ENCODE measurements around the gene LSM6.
A peak's percentile ranks its signal among the peaks of the same experiment; 100 is the strongest.

The LSM6 gene

DNA sequence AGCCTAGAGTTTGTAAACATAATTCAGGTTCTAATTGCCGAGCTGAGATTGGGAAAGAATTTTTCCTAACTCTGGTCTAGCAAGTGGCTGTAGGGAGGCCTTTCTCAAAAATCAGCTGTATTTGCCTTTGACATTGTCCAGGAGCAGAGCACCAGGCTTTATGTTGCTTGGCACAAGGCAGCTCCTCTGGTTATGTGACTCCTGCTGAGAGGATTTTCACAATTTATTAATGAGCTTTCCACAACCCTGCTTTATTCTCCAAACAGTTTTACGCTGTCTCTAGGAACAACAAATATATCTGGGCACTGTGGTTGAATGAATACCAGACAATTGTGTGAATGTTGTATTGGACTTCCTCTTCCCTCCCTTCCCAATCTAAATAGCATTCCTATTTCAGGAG is 14.9 kb downstream of the LSM6 start:
- no peak for DNase-seq

DNA sequence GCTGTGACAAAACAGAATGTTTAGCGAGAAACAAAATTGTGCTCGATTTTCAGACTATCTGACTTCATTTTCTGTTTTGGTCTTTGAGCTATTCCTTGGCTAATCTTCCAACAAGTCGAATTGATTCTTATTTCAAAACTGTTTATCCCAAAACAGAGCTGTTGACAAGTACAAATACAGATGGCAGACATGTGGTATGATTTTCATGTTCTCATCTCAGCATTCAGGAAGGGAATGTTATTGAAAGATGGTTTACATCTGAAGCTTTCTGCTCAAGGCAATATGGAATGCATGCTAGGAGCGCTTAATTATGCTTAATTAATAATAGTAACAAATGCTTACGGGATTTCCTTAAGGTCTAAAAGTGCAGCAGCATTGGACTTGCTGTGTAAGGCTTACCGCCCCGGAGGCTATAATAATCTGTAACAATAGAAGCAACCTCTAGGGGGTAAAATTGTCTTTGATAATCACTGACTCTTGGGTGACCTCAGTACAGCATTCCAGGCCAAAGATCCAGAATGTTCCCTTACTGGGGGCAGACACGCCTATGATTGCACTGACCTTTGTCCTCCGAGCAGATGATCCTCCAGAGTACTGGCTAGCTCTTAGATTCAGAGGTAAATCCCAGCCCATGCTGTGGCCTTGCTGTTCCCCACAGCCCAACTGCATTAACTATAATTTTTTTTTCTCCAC is 16.4 kb downstream of the LSM6 start:
- DNase-seq: peak; percentile 2

GRCh38 chr4:146193628-146194027 is 18.1 kb downstream of the LSM6 start:
- DNase-seq: no peak

DNA sequence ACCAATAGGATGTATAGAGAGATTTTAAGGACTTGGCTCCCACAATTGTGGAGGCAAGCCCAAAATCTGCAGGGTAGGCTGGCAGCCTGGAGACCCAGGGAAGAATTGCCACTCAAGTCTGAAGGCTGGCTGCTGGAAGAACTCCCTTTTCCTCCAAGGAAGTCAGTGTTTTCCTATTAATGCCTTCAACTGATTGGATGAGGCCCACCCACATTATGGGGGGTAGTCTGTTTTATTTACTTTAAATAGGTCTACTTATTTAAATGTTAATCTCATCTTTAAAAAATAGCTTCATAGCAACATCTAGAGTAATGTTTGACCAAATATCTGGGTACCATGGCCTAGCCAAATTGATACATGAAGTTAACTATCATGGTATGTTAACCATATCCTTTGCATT is 18.7 kb downstream of the LSM6 start:
- no peak for DNase-seq

DNA sequence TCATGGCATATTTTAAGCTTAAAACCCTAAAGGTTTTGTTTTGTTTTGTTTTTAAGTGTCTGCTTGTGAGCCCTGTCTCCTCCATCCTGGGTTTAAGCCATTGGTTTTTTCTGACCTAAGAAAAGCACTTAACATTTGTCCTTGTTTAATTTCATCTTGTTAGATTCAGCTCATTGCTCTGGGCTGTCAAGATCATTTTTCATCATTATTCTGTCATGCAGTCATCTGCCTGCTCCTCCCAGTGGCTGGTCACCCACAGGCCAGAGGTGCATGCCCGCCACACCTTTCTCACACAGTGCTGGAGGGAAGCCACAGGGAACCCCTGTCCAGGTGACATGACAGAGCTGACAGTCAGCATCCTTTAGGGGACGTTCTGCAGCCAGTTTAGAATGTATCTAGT is 27.1 kb downstream of the LSM6 start:
- DNase-seq: no peak

GRCh38 chr4:146207410-146207809 is 31.9 kb downstream of the LSM6 start:
- DNase-seq: no peak

- DNase-seq: no peak
Observed at GRCh38 chr4:146210890-146211289, 35.4 kb downstream of the LSM6 start.

- DNase-seq: no peak
Observed at GRCh38 chr4:146211440-146211839, 35.9 kb downstream of the LSM6 start.

DNA sequence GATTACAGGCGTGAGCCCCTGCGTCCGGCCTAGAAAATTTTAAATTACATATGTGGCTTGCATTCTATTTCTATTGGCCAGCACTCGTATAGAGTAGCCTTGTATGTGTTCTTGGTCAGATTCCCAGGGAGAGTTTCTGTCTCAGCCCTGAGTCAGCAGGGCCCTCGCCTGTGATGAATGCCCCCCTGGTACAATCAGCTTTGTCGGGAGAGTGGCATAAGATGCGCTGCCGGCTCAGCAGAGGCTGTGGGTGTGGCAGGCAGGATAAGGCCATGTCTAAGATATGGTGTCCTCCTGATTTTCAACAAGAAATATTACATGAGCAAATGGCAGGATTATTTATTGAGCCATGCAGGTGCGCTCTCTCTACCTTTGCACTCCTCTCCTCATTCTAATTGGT is 37.3 kb downstream of the LSM6 start:
- DNase-seq: no peak

- DNase-seq: no peak
Observed at GRCh38 chr4:146214238-146214637, 38.7 kb downstream of the LSM6 start, which contains the start of gene REELD1. Gene REELD1, plus strand, starts transcription at chr4:146214538. Its CDS starts 2,415 bp downstream, at chr4:146216953.

DNA sequence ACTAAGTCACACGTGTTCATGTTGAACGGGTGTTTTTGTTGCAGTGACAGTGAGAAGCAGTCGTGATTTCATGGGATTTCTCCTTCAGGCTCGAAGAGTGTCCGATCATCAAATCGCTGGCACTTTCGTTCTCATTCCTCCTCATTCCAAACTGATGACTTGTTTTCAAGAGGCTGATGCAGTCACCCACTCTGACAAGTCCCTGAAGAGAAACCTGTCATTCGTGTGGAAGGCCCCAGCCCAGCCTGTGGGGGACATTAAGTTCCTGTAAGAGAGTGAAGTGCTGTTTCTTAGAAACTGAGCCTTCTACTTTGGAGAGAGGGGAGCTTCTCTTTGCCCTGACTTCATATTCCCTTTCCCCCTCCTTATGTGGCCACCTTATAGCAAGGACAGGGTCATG is 46.8 kb downstream of the LSM6 start:
- DNase-seq: peak; percentile 8

GRCh38 chr4:146224326-146224966 is 48.9 kb downstream of the LSM6 start:
- no peak for DNase-seq

- no peak for DNase-seq
Observed at GRCh38 chr4:146229406-146229805, 53.9 kb downstream of the LSM6 start.

DNA sequence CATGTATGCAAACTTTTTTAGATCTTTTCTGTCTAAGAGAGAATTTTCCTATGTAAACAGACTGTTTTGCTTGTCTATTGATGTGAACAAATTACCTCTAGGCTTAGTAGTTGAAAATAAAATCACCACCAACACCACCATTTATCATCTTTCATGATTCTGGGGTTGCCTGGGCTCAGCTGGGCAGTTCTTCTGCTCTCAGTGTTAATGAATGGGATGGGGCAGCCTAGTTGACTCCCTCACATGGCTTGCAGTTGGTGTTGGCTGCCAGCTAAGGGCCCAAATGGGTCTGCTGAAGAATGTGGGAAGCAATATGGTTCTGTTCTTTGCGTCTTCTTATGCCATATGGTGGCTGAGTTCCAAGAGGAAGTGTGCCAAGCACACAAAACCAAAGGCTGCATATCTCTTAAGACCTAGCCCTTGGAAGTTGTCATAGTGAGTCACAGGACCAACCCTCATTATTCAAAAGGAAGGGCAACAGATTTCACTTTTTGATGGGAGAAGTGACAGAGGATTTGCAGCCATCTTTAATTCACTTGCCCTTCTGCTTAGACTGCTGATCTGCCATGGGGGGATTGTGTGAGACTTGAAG is 56.7 kb downstream of the LSM6 start:
- DNase-seq: no peak

DNA sequence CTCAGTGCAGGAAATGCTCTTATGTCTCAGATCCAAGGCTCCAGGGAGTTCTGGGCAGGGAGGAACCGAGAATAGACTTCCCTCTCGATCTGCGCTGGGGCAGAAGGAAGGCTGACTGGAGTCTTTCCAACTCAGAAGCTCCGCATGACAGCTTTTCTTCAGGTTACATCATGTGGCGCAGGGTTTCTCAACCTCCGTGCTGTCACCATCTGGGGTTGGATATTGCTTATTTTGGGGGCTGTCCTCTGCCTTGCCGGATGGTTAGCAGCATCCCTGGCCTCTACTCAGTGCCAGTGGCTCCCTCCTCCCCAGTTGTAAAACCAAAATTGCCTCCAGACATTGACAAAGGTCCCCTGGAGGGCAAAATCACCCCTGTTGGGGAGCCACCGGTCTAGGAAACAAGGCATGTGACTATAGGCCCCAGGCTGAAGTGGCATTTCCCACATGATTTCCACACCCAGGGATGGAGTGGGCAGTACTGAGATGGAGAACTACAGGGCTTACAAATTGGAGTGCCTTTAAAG is 60.2 kb downstream of the LSM6 start:
- DNase-seq: no peak

DNA sequence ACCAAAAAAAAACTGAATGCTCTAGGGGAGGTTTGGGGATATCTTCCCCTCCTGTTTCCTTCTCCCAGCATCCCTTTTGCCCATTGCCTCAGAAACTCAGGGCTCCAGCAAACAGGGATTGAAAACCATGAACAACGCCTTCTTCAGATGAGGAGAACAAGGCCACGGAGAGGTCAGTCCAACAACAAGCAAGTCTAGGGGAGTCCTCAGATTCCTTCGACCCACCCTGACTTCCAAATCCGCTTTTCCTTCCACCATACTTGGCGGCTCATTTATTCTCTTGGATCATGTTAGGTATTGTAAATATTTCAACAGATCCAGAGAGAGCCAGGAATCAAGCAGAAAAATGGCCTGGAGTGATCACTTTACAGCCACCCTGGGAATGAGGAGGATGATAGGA is 60.7 kb downstream of the LSM6 start:
- DNase-seq: no peak

DNA sequence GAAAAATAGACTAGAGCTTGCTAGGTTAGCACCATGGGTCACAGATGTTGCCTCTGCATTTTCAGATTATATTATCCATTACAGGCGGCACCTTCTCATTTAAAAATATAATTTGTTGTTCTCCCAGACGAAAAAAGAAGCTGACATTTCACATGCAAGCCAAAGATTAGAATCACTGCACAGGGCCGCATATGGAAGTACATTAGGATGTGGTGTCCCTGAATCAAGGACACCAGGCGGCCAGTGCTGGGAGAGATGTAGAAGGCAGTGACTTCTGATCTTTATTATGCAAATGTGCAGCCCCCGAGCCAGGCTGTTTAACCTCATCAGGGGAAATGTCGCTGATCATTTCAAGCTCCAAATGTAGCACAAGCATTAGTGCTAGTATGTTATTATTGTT is 61.6 kb downstream of the LSM6 start:
- DNase-seq: no peak

- no peak for DNase-seq
Observed at GRCh38 chr4:146238107-146238506, 62.6 kb downstream of the LSM6 start.

Data from DMS53 (cell line).